KMS-11 (cell line): ENCODE measurements around the gene PLCH1.

Experiments used
- H2AFZ ChIP-seq: fragments of 200-600 bp; sonication (generic); 2 replicates; pipeline ENCODE4 v1.6.1; 2016; ENCODE audit warnings: antibody characterized with exemption, mixed run types, low read depth
- H3K27ac ChIP-seq: fragments of 200-600 bp; sonication (generic); 2 replicates; pipeline ENCODE4 v1.6.1; 2016; ENCODE audit warnings: mild to moderate bottlenecking, mixed run types
- H3K27me3 ChIP-seq: fragments of 200-600 bp; sonication (generic); 2 replicates; pipeline ENCODE4 v1.6.1; 2017; ENCODE audit warnings: mild to moderate bottlenecking, low read depth, mixed run types, moderate library complexity; ENCODE audit not compliant: insufficient read depth
- H3K36me3 ChIP-seq: fragments of 200-600 bp; sonication (generic); 2 replicates; pipeline ENCODE4 v1.6.1; 2017; ENCODE audit warnings: mild to moderate bottlenecking, mixed run types; ENCODE audit not compliant: insufficient read depth
- H3K4me1 ChIP-seq: fragments of 200-600 bp; sonication (generic); 2 replicates; pipeline ENCODE4 v1.6.1; 2016; ENCODE audit warnings: mild to moderate bottlenecking, low read depth, mixed run types; ENCODE audit not compliant: poor library complexity, severe bottlenecking
- H3K4me2 ChIP-seq: fragments of 200-600 bp; sonication (generic); 2 replicates; pipeline ENCODE4 v1.7.0; 2016; ENCODE audit warnings: mild to moderate bottlenecking, mixed run types
- H3K4me3 ChIP-seq: fragments of 200-600 bp; sonication (generic); IDR thresholded peaks from 2 replicates; pipeline ENCODE4 v1.6.1; 2017; ENCODE audit warnings: low read depth, low read length, mixed read lengths; ENCODE audit not compliant: insufficient read depth
- H3K79me2 ChIP-seq: fragments of 200-600 bp; sonication (generic); 2 replicates; pipeline ENCODE4 v1.6.1; 2016; ENCODE audit warnings: low read depth, mixed run types; ENCODE audit not compliant: insufficient read depth
- H3K9ac ChIP-seq: fragments of 200-600 bp; sonication (generic); 2 replicates; pipeline ENCODE4 v1.6.1; 2016; ENCODE audit warnings: mild to moderate bottlenecking, mixed run types
- H4K20me1 ChIP-seq: fragments of 200-600 bp; sonication (generic); 2 replicates; pipeline ENCODE4 v1.6.1; 2016; ENCODE audit warnings: mild to moderate bottlenecking, mixed run types; ENCODE audit not compliant: insufficient read depth
- TF ChIP-seq, protein P1 (sequence below): fragments of 200-600 bp; sonication (generic); conservative IDR thresholded peaks from 2 replicates; pipeline ENCODE4 v1.6.1; 2017; ENCODE audit warnings: low read depth, mild to moderate bottlenecking, antibody characterized with exemption, low read length, moderate library complexity, mixed read lengths

The PLCH1 gene

DNA sequence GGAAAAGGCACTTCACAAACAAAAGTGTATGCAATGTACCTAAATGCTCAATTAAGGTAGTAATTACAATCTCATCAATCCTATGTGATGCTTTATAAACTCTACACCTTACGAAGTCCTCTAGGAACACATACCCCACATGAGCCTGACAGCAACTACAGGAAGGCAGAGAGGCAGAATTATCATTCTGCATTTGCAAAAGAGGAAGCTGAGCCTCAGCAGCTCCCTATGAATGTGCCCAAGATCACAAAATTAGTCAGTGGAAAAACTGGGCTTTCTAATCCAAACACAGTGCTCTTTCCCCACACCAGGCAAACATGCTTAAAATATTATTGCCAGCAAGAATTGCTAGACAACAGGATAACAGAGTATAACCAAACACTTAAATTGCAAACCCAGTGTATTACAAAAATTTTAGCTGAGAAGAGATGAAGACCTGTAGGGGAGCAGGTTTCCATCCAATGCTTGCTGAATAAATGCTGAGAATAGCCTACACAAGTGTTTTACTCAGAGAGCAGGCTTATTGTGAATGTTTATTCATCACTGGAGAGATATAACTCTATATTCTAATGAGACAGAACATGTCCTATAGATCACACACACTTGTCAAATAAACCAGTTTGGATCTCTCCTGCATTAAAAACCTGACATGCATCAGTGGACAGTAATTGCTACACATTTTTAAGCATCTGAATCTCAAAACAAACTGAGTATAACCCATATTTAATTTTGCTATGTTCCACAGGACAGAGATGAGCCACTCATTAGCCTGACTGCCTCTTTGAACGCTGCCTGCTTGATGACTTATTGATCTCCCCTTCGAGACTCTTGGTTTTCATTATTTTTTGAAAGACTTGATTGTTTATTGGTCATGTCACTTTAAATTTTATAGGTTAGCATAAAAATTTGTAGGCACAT lies 62.2 kb downstream of the PLCH1 start:
- H2AFZ ChIP-seq: no peak overlapping the region

GRCh38 chr3:155676252-155676981 lies 68.5 kb downstream of the PLCH1 start:
- no peaks in the 10 kb centered on the region for H3K4me1 ChIP-seq
- H2AFZ ChIP-seq: no peak overlapping the region
- no peaks in the 10 kb centered on the region for H3K27me3 ChIP-seq
- no peaks in the 10 kb centered on the region for H3K36me3 ChIP-seq
- H3K9ac ChIP-seq: no peak overlapping the region
- no peak overlapping the region for H3K27ac ChIP-seq
- no peak overlapping the region for H3K4me3 ChIP-seq
- H3K4me2 ChIP-seq: no peak overlapping the region
- H4K20me1 ChIP-seq: no peaks in the 10 kb centered on the region
- no peaks in the 10 kb centered on the region for H3K79me2 ChIP-seq
- TF ChIP-seq, protein P1, sequence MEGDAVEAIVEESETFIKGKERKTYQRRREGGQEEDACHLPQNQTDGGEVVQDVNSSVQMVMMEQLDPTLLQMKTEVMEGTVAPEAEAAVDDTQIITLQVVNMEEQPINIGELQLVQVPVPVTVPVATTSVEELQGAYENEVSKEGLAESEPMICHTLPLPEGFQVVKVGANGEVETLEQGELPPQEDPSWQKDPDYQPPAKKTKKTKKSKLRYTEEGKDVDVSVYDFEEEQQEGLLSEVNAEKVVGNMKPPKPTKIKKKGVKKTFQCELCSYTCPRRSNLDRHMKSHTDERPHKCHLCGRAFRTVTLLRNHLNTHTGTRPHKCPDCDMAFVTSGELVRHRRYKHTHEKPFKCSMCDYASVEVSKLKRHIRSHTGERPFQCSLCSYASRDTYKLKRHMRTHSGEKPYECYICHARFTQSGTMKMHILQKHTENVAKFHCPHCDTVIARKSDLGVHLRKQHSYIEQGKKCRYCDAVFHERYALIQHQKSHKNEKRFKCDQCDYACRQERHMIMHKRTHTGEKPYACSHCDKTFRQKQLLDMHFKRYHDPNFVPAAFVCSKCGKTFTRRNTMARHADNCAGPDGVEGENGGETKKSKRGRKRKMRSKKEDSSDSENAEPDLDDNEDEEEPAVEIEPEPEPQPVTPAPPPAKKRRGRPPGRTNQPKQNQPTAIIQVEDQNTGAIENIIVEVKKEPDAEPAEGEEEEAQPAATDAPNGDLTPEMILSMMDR: no peak

More for the DNA sequence above, 62.2 kb downstream of the PLCH1 start:
- Histone ChIP-seq H4K20me1 (no peaks in the 10 kb centered on the region), H3K4me1 (no peaks in the 10 kb centered on the region), H3K27ac (no peak overlapping the region), H3K36me3 (no peaks in the 10 kb centered on the region), H3K79me2 (no peaks in the 10 kb centered on the region), H3K9ac (no peak overlapping the region), H3K27me3 (no peaks in the 10 kb centered on the region), H3K4me2 (no peak overlapping the region), H3K4me3 (no peak overlapping the region)
- TF ChIP-seq, protein P1: no peak

GRCh38 chr3:155675094-155675493 lies 69.8 kb downstream of the PLCH1 start:
- no peak overlapping the region for H3K27ac ChIP-seq
- TF ChIP-seq, protein P1: no peak
- no peaks in the 10 kb centered on the region for H3K4me1 ChIP-seq
- H3K79me2 ChIP-seq: no peaks in the 10 kb centered on the region
- H3K36me3 ChIP-seq: no peaks in the 10 kb centered on the region
- H3K27me3 ChIP-seq: no peaks in the 10 kb centered on the region
- H2AFZ ChIP-seq: no peak overlapping the region
- H3K9ac ChIP-seq: no peak overlapping the region
- H3K4me3 ChIP-seq: no peak overlapping the region
- no peaks in the 10 kb centered on the region for H4K20me1 ChIP-seq
- H3K4me2 ChIP-seq: no peak overlapping the region

DNA sequence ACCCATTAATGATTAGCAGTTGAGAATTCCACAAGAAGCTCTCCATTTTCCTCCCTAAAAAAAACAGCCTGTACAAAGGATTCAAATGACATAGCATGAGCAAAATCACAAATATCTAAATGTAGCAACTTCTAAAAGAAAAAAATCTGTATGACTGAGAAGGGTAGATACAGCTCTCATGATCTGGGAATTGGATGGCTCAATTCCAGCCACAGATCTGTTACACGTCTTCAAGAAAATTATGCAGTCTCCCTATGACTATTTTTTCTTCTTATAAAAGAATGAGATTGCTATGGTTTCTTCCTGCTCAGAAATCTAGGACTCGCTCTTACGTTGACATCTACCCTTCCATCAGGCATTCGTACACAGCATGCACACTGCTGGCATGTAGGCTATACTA lies 71.5 kb downstream of the PLCH1 start:
- H3K27me3 ChIP-seq: no peaks in the 10 kb centered on the region
- no peak overlapping the region for H3K9ac ChIP-seq
- no peak overlapping the region for H3K27ac ChIP-seq
- TF ChIP-seq, protein P1: no peak
- no peaks in the 10 kb centered on the region for H3K79me2 ChIP-seq
- no peaks in the 10 kb centered on the region for H4K20me1 ChIP-seq
- H3K4me1 ChIP-seq: no peaks in the 10 kb centered on the region
- H3K4me3 ChIP-seq: no peak overlapping the region
- H3K36me3 ChIP-seq: no peaks in the 10 kb centered on the region
- no peak overlapping the region for H3K4me2 ChIP-seq
- H2AFZ ChIP-seq: no peak overlapping the region
